GM12875 (cell line): ENCODE data around the gene MRPL19.
A peak's percentile ranks its signal among the peaks of the same experiment; 100 is the strongest.

Experiments
- H3K4me3 ChIP-seq: one replicate; pipeline ENCODE4 v1.5.1; 2011; ENCODE audit warnings: low read depth, low read length, control low read depth
- CTCF ChIP-seq: IDR thresholded peaks from 2 replicates; pipeline ENCODE4 v1.5.1; 2011; ENCODE audit warnings: low read depth, mild to moderate bottlenecking, control low read depth, inconsistent platforms, low read length, moderate library complexity, borderline replicate concordance; ENCODE audit not compliant: insufficient read depth

MRPL19 gene

GRCh38 chr2:75632813-75633212, 13.8 kb upstream of the MRPL19 start:
- H3K4me3 ChIP-seq, result no peak overlapping the region
- no peak for TF ChIP-seq CTCF

GRCh38 chr2:75633620-75634019, 13.0 kb upstream of the MRPL19 start:
- no peak overlapping the region for H3K4me3 ChIP-seq
- TF ChIP-seq CTCF, result no peak

- H3K4me3 ChIP-seq, result no peak overlapping the region
- TF ChIP-seq CTCF, result no peak
Measured at GRCh38 chr2:75634945-75635344, 11.6 kb upstream of the MRPL19 start.

- no peak for TF ChIP-seq CTCF
- H3K4me3 ChIP-seq, result no peak overlapping the region
Measured at GRCh38 chr2:75637568-75637967, 9.0 kb upstream of the MRPL19 start.

GRCh38 chr2:75640621-75641121, 5.9 kb upstream of the MRPL19 start:
- peak; percentile 100 for TF ChIP-seq CTCF
- H3K4me3 ChIP-seq, result no peak overlapping the region

GRCh38 chr2:75641587-75641986, 5.0 kb upstream of the MRPL19 start:
- TF ChIP-seq CTCF, result no peak
- no peak overlapping the region for H3K4me3 ChIP-seq

GRCh38 chr2:75643980-75644379, 2.6 kb upstream of the MRPL19 start:
- no peak overlapping the region for H3K4me3 ChIP-seq
- no peak for TF ChIP-seq CTCF
